ENCODE measurements around the gene MAP3K20. TPM values are rescaled to one million over a fixed set of nuclear protein-coding genes. Genes with fewer than 3 reads are reported as not detected.

Gene MAP3K20
- polyA plus RNA-seq, 1 of the 3 experiments (the other 2 are of a cell fraction) = 8.5 TPM

DNA sequence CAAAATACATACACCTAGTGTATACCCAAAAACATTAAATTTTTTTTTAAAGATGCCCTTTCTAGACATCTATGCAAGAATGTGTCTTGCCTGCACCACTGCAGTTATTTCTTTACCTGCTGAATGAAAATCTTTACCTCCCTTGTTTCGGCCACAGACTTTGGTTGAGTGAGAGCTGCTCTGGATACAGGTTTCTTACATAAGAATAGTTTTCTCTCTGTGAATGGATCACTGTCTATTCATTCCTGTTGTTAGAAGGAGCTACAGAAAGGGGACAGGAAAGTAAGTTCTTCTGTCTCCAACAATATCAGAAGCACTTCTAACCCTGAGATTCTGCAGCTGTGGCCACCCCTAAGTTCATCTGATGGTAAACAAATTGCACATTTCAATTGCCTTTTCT, 166.0 kb downstream of the MAP3K20 start:
- H3K79me2 ChIP-seq (ENCODE audit: insufficient read depth) = no peaks in the 10 kb centered on the region

GRCh38 chr2:173247156-173247555, 171.5 kb downstream of the MAP3K20 start:
- 96% methylated on average over 2 of the region's 2 CpGs for whole genome bisulfite sequencing (ENCODE audit: low lambda C conversion rate)
- no peaks in the 10 kb centered on the region for H3K9me3 ChIP-seq
- H3K9ac ChIP-seq = no peak overlapping the region
- POLR2A ChIA-PET = no interaction called here
- H2AFZ ChIP-seq (ENCODE audit: low read depth) = no peak overlapping the region
- no peak overlapping the region for H3K27ac ChIP-seq (ENCODE audit: low read depth in 2 of 2, low read length in 1 of 2)
- H3K4me2 ChIP-seq = no peak overlapping the region
- H3K27me3 ChIP-seq (ENCODE audit: insufficient read depth) = no peaks in the 10 kb centered on the region
- no peaks in the 10 kb centered on the region for H3K79me2 ChIP-seq (ENCODE audit: insufficient read depth)
- TF ChIP-seq ZBTB33 (IDR thresholded peaks at IDR 0.05; ENCODE audit: borderline replicate concordance, low read depth) (no peak), FOXJ3 (CRISPR knock-in tag; IDR thresholded peaks at IDR 0.05) (no peak), NRF1 (IDR thresholded peaks at IDR 0.05; ENCODE audit: low read depth, low read length) (no peak), NFIC (IDR thresholded peaks at IDR 0.05; ENCODE audit: borderline replicate concordance) (no peak), EZH2phosphoT487 (IDR thresholded peaks at IDR 0.05; ENCODE audit: borderline replicate concordance, low read depth) (no peak), MXI1 (IDR thresholded peaks at IDR 0.05; ENCODE audit: low read depth, low read length) (no peak), FOSL2 (IDR thresholded peaks at IDR 0.05; ENCODE audit: borderline replicate concordance, low read depth) (no peak), RCOR1 (IDR thresholded peaks at IDR 0.05; ENCODE audit: low read length) (no peak), POLR2AphosphoS5 (IDR thresholded peaks at IDR 0.05; ENCODE audit: low read depth, low read length) (no peak)
- TF ChIP-seq, protein P1, sequence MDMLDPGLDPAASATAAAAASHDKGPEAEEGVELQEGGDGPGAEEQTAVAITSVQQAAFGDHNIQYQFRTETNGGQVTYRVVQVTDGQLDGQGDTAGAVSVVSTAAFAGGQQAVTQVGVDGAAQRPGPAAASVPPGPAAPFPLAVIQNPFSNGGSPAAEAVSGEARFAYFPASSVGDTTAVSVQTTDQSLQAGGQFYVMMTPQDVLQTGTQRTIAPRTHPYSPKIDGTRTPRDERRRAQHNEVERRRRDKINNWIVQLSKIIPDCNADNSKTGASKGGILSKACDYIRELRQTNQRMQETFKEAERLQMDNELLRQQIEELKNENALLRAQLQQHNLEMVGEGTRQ (IDR thresholded peaks at IDR 0.05; ENCODE audit: borderline replicate concordance, low read depth, low read length) = no peak
- CTCF ChIA-PET = no interaction called here
- no peaks in the 10 kb centered on the region for H3F3A ChIP-seq (replicated peaks; ENCODE audit: insufficient read depth)
- no peaks in the 10 kb centered on the region for H3K36me3 ChIP-seq (replicated peaks in 1 of 2; ENCODE audit: control insufficient read depth in 1 of 2, insufficient read depth in 2 of 2, low read length in 1 of 2)
- H4K20me1 ChIP-seq (ENCODE audit: insufficient read depth) = no peaks in the 10 kb centered on the region
- H3K4me1 ChIP-seq (ENCODE audit: control insufficient read depth in 1 of 2, insufficient read depth in 2 of 2, low read depth in 1 of 2, low read length in 1 of 2) = no peaks in the 10 kb centered on the region; a peak in 1 of 4 replicates
- DNase-seq = no peak
- no peak overlapping the region for H3K4me3 ChIP-seq (ENCODE audit: low read depth in 2 of 2, low read length in 1 of 2)
- no peaks in the 10 kb centered on the region for H3K9me2 ChIP-seq

More for the DNA sequence above, 166.0 kb downstream of the MAP3K20 start:
- Histone ChIP-seq H3K9me2 (no peaks in the 10 kb centered on the region), H2AFZ (ENCODE audit: low read depth) (no peak overlapping the region), H3K27me3 (ENCODE audit: insufficient read depth) (no peaks in the 10 kb centered on the region), H3K4me3 (ENCODE audit: low read depth in 2 of 2, low read length in 1 of 2) (no peak overlapping the region), H3F3A (replicated peaks; ENCODE audit: insufficient read depth) (no peaks in the 10 kb centered on the region), H3K9ac (no peak overlapping the region), H3K36me3 (replicated peaks in 1 of 2; ENCODE audit: control insufficient read depth in 1 of 2, insufficient read depth in 2 of 2, low read length in 1 of 2) (no peaks in the 10 kb centered on the region), H4K20me1 (ENCODE audit: insufficient read depth) (no peaks in the 10 kb centered on the region), H3K4me1 (ENCODE audit: control insufficient read depth in 1 of 2, insufficient read depth in 2 of 2, low read depth in 1 of 2, low read length in 1 of 2) (no peaks in the 10 kb centered on the region), H3K4me2 (no peak overlapping the region), H3K27ac (ENCODE audit: low read depth in 2 of 2, low read length in 1 of 2) (no peak overlapping the region), H3K9me3 (no peaks in the 10 kb centered on the region)
- 100% methylated on average over 1 of the region's 1 CpG for WGBS (ENCODE audit: low lambda C conversion rate)
- ChIA-PET CTCF (interaction anchor here (1.0 to 1.6 kb wide), 2 partner anchors 9 to 31 kb away, joined by 3 read pairs; no protein-coding TSS in a partner anchor), POLR2A (no interaction called here)
- TF ChIP-seq NRF1 (IDR thresholded peaks at IDR 0.05; ENCODE audit: low read depth, low read length) (no peak), TAF1 (IDR thresholded peaks at IDR 0.05; ENCODE audit: borderline replicate concordance, low read depth, low read length) (no peak)
- no peak for DNase-seq

All from SK-N-SH (cell line).